Urothelium cell line (cell line): ENCODE measurements around the gene SLC35F4.
A peak's percentile ranks its signal among the peaks of the same experiment; 100 is the strongest.
"Not testable (repeated sequence)": the region's sequence is repeated elsewhere in the genome, so short reads cannot be mapped to it uniquely, and the experiment has no call there.

Experiments used
- DNase-seq: peaks from one replicate; pipeline ENCODE4 v3.0.0; 2011; ENCODE audit warnings: low spot score, mixed read lengths
- FAIRE-seq: peaks from 2 replicates; lab custom pipeline; 2011; peaks lifted over from hg19 to GRCh38; lab: Jason Lieb, UNC

Gene SLC35F4

GRCh38 chr14:57732463-57733285 is 133.2 kb downstream of the SLC35F4 start:
- FAIRE-seq (no peak), DNase-seq (no peak)

DNA sequence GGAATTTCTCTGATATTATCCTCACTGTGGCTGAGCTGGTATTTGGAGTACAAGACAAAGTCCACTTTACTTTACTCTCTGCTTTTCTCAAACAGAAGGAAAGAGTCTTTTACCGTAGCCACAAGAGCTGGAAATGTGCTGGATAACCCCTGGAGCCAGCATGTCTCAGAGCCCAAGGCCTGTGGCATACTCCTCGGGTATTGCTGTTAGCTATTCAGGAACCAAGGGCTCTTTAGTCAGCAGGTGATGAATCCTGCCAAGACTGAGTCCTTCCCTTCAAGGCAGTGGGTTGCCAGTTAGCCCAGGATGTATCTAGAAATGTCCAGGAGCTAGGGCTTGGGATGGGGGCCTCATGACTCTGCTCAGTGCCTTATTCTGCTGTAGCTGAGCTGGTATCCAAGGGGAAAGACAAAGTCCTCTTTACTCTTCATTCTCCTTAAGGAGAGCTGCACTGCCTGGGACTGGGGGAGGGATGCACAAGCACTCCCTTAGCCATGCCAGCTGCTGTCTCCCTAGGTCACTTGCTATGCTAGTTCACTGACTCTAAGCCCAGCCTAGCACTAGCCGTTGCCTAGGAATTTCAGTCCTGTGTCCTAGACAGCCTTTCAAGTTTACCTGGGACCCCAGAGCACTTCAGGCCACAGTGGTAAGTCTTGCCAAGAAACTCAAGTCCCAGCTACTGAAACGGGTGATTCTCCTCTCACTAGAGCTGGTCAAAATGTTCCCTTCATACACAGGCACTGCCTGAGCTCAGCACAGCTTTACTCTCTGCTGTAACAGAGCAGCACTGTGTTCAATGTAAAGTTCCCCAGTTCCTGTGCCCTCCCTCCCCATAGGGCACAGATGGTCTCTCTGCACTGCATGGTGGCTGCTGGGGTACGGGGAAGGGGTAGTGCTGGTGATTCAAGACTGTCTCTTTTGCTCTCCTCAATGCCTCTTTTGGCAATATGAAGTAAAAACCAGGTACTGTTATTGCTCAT is 136.4 kb downstream of the SLC35F4 start:
- no peak for DNase-seq
- peak; percentile 71 for FAIRE-seq

DNA sequence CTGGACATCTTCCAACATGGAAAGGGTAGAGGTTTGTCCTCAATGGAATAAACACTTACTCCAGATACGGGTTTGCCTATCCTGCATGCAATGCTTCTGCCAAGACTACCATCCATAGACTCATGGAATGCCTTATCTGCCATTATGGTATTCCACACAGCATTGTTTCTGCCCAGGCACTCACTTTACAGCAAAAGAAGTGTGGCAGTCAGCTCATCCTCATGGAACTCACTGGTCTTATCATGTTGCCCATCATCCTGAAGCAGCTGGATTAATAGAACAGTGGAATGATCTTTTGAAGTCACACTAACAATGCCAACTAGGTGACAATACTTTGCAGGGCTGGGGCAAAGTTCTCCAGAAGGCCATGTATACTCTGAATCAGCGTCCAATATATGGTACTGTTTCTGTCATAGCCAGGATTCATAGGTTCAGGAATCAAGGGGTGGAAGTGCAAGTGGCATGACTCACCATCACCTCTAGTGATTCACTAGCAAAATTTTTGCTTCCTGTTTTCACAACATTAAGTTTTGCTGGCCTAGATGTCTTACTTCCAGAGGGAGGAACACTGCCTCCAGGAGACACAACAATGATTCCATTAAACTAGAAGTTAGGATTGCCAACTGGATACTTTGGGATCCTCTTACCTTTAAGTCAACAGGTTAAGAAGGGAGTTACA is 140.4 kb downstream of the SLC35F4 start:
- peak; percentile 40 for DNase-seq
- peak; percentile 77 for FAIRE-seq

DNA sequence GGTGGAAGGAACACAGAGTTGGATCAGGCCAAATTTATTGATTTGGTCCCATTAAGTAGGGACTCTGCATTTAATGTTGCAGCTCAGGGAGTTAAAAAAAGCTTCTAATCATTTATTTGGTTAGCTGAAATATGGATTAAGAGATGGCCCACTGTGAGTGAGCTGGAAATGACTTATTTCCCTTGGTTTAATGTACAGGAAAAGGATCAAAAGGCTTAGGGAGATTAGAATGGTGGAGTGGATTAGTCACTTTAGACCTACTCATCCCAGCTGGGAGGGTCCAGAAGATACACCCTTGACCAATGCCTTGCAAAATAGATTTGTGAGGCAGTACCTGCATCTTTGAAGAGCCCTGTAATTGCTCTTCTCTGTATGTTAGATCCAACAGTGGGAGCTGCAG is 143.8 kb downstream of the SLC35F4 start:
- FAIRE-seq, DNase-seq: not testable (repeated sequence)

DNA sequence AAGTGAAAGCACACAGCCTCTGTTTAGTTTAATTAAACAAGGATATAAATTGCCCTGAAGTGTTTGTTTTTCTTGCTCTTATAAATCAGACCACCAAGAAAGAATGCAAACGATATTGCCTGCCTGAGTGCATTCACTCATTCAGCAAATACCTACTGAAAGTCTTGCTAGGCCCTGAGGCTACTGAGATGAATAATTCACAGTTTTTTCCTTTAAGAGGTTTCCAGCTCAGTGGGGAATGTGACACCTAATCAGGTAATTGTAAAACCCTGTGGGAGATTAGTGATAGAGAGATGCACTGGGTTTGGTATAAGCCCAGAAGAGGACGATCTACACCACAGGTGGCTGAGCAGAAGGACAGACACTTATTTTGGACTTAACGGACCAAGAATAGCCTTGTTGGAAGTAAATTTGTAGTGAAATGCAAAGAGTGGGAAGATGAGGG is 151.4 kb downstream of the SLC35F4 start:
- DNase-seq (no peak), FAIRE-seq (peak; percentile 65)

DNA sequence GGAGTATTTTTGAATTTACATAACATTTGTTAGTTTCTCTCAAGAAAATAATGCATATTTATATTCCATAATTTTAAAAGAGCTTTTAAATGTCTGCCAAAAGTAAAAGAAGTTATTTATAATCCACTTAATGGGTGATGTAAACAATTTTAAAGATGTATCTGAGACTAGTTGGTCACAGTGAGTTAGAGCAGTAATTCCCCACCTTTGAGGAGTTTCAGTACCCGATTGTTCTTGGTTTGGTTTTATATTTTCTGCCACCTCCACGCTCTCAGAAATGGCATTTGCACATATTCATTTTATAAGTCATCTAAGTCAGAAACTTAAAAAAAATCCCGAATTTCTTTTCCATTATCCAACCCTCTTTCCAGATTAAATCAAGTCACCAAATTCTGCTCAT is 153.2 kb downstream of the SLC35F4 start:
- DNase-seq (no peak), FAIRE-seq (no peak)

DNA sequence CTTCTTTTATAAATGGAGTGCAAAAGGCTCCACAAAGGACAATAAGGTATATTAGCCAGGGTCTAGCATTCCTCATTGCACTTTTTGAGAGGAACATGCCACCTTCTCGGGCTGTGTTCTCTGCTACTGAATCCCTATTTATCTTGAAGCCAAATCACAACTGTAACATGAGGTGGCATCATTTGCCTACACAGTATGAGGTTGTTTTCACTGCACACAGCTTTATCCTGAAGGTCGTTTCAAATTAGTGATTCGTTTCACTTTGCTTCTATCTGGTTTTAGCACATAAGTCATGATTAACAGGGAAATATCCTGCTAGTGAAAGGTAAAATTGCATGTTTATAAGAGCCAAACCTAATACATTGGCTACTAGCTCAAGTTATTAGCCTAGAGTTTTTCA is 153.8 kb downstream of the SLC35F4 start:
- no peak for DNase-seq
- peak; percentile 66 for FAIRE-seq

DNA sequence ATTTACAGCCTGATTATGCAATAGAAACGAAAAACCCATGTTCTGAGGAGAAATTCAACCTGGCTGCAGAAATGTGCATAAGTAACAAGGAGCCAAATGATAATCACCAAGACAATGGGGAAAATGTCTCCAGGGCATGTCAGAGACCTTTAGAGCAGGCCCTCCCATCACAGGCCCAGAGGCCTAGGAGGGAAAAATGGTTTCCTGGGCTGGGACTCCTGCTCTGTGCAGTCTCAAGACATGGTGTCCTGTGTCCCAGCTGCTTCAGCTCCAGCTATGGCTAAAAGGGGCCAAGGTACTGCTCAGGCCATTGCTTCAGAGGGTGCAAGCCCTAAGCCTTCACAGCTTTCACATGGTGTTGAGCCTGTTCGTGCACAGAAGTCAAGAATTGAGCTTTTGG is 156.0 kb downstream of the SLC35F4 start:
- DNase-seq (no peak), FAIRE-seq (peak; percentile 50)

DNA sequence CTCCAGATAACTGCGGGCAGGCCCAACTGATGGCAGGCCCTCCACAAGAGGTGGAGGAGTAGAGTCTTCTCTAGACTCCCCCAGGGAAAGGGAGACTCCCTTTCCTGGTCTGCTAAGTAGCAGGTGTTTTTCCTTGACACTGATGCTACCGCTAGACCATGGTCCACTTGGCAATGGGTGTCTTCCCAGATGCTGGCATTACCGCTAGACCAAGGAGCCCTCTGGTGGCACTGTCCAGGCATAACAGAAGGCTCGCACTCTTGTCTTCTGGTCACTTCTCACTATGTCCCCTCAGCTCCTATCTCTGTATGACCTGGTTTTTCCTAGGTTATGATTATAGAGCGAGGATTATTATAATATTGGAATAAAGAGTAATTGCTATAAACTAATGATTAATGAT is 156.8 kb downstream of the SLC35F4 start:
- not testable (repeated sequence) for FAIRE-seq, DNase-seq

DNA sequence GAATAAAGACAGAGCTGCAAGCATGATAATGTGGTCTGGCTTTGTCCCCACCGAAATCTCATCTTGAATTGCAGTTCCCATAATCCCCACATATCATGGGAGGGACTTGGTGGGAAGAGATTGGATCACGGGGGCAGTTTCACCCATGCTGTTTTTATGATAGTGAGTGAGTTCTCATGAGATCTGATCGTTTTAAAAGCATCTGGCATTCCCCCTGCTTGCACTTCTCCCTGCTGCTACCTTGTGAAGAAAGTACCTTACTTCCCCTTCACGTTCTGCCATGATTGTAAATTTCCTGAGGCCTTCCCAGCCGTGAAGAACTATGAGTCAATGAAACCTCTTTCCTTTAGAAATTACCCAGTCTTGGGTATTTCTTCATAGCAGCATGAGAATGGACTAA is 158.7 kb downstream of the SLC35F4 start:
- peak; percentile 9 for FAIRE-seq
- DNase-seq, result no peak

- no peak for FAIRE-seq
These were observed 161.1 kb downstream of the SLC35F4 start for GRCh38 chr14:57704763-57705162.

GRCh38 chr14:57699947-57700346 is 165.9 kb downstream of the SLC35F4 start:
- no peak for DNase-seq
- peak; percentile 84 for FAIRE-seq

More at GRCh38 chr14:57704763-57705162, 161.1 kb downstream of the SLC35F4 start:
- DNase-seq, result no peak

DNA sequence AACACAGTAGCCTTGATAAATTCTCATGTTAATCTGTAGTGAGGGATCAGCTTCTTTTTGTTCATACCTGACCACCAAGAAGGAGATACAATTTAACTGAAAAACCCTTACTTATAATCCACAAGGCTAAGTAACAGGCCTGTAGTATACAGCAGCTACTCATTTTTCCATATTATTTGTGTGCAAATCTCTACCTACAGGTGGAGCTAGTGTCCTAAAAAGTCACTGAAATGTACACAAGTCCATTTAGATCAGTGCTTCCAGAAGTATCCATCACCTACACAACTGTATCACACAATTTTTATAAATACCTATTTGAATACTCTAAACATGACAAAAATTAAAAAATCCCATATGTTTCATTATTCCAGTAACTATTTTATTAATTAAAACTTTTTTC is 173.2 kb downstream of the SLC35F4 start:
- DNase-seq (peak; percentile 57), FAIRE-seq (peak; percentile 62)

DNA sequence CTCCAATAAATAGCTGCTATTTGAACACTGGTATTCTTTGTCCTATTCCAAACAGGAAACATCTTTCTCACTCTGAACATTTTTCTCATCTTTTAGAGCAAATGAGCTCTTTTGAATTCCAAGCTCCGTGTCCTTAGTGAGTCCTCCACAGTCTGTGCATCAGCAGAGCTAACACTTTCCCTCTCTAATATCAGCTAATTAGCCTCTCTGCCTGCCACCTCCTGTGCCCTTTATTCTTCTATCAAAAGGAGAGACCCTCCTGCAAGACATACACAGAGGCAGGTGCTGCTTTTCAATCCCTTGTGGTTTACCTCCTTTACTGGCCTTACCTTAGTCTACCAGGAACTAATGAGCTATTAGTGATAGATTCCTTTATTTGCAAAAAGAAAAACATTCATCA is 178.5 kb downstream of the SLC35F4 start:
- no peak for FAIRE-seq
- no peak for DNase-seq

DNA sequence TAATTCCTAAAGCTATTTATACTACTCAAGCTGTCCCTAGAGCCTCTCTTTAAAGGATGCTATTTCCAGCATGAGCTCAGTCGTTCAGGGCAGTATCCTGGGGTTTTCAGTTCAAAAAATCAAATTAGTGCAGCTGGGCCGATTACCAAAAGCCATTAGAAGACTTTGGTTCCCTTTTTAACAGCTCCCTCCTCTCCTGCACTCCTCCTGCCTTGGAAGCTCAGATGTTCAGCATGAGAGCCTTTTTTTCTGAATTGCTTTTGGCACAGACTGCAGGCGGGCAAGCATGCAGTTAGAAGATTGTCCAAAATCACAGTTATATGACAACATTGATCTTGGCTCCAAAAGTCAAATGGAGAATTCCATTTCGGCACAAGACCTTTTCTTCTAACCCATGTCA is 179.6 kb downstream of the SLC35F4 start:
- FAIRE-seq, result no peak
- DNase-seq, result no peak

DNA sequence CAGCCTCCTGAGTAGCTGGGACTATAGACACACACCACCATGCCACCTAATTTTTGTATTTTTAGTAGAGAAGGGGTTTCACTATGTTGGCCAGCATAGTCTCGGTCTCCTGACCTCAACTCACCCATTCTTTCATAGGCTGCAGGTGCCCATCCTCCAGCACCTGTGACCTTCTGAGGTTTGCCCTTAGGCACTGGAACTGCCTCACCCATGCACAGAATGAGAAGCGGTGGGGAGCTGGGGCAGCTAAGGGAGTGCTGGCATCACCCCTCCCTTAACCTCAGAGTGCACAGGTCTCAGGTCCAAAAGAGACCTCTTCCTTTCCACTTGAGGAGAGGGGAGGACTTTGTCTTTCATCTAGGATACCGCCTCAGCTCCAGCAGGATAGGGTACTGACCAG is 194.9 kb downstream of the SLC35F4 start:
- FAIRE-seq (no peak), DNase-seq (no peak)

DNA sequence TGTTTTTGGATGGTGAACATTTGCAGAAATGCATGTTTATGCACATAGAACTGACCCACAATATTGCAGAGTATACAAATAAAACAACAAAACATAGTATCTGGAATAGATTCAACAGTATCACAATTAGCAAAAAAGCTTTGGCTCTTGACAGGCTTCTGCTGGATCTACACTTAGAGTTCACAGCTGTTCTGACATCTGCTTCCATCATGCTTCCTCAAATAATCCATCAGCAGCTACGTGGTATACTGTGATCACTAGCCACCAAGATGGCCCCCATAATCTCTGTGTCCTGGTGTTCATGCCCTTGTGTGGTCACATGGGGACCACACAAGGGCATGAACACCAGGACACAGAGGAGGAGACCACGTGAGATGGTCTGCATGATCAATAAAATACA is 205.7 kb downstream of the SLC35F4 start:
- no peak for DNase-seq
- FAIRE-seq, result no peak

GRCh38 chr14:57659052-57659451 is 206.8 kb downstream of the SLC35F4 start:
- FAIRE-seq (no peak), DNase-seq (no peak)

- DNase-seq, result no peak
- FAIRE-seq, result no peak
These were observed 208.4 kb downstream of the SLC35F4 start for GRCh38 chr14:57657487-57657886.

DNA sequence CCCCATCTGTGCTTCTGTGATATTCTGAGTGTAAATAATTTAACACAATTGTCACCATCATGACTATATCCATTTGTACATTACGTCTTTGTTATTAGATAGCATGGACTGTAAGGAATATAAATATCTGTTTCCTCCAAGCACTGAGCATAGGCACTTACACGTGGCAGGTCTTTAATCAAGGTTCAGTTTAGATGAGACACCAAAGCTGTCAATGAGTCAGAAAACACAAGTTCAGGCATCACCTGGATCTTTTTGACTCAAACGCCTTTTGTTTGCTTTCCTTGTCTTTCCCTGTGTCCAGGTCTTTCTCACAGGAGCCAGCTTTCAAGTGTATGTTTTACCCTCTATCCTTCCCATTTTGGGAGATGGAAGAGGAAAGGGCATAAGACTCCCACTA is 209.0 kb downstream of the SLC35F4 start:
- FAIRE-seq, result peak; percentile 56
- DNase-seq, result no peak

- no peak for DNase-seq
- FAIRE-seq, result no peak
These were observed 213.1 kb downstream of the SLC35F4 start for GRCh38 chr14:57652769-57653168.
